ENCODE measurements around the gene ASB18.

ASB18 gene

GRCh38 chr2:236172255-236173035 is 91.8 kb downstream of the ASB18 start:
- no peak for DNase-seq

- no peak for DNase-seq
Observed at GRCh38 chr2:236171680-236172254, 92.4 kb downstream of the ASB18 start.

GRCh38 chr2:236171181-236171679 is 93.0 kb downstream of the ASB18 start:
- no peak for DNase-seq

GRCh38 chr2:236170590-236171165 is 93.5 kb downstream of the ASB18 start:
- DNase-seq = no peak

- no peak for DNase-seq
Observed at GRCh38 chr2:236169741-236170589, 94.2 kb downstream of the ASB18 start.

GRCh38 chr2:236169151-236169721 is 95.0 kb downstream of the ASB18 start:
- no peak for DNase-seq

- DNase-seq = no peak
Observed at GRCh38 chr2:236168110-236169080, 95.8 kb downstream of the ASB18 start, which contains the start of gene GBX2. TSS of gene GBX2 (minus strand) at chr2:236168386. CDS start at chr2:236167971, 415 bp downstream.

GRCh38 chr2:236167297-236168109 is 96.7 kb downstream of the ASB18 start:
- DNase-seq = no peak

GRCh38 chr2:236166796-236167296 is 97.4 kb downstream of the ASB18 start:
- DNase-seq = no peak

GRCh38 chr2:236165842-236166795 is 98.1 kb downstream of the ASB18 start:
- DNase-seq = no peak

- no peak for DNase-seq
Observed at GRCh38 chr2:236164925-236165841, 99.0 kb downstream of the ASB18 start.

- no peak for DNase-seq
Observed at GRCh38 chr2:236164201-236164924, 99.8 kb downstream of the ASB18 start.

- no peak for DNase-seq
Observed at GRCh38 chr2:236163471-236164200, 100.6 kb downstream of the ASB18 start.

- DNase-seq = no peak
Observed at GRCh38 chr2:236162882-236163470, 101.2 kb downstream of the ASB18 start.

GRCh38 chr2:236162031-236162845 is 102.0 kb downstream of the ASB18 start:
- DNase-seq = no peak
